Mesothelial cell of epicardium (in vitro differentiated cells): ENCODE measurements around the gene ZNF426. TPM values are rescaled to one million over a fixed set of nuclear protein-coding genes. Genes with fewer than 3 reads are reported as not detected.
"Not testable (repeated sequence)": the region's sequence is repeated elsewhere in the genome, so short reads cannot be mapped to it uniquely, and the experiment has no call there.

Experiments used
- DNase-seq, 2 experiments: peaks; one replicate each; pipeline ENCODE4 v3.0.0; 2021; ENCODE audit warnings: low spot score in 2 of 2; ENCODE audit not compliant: unreplicated experiment in 2 of 2
- H3K27ac Mint-ChIP-seq: 2 replicates; pipeline ENCODE4 v1.8.0; 2021; ENCODE audit warnings: mixed read lengths
- H3K27me3 Mint-ChIP-seq: 2 replicates; pipeline ENCODE4 v1.8.0; 2021; ENCODE audit warnings: low read depth, mixed read lengths
- H3K36me3 Mint-ChIP-seq: 2 replicates; pipeline ENCODE4 v1.8.0; 2021; ENCODE audit warnings: mixed read lengths
- H3K4me1 Mint-ChIP-seq: 2 replicates; pipeline ENCODE4 v1.8.0; 2021; ENCODE audit warnings: mixed read lengths
- H3K4me3 Mint-ChIP-seq: 2 replicates; pipeline ENCODE4 v1.8.0; 2021; ENCODE audit warnings: mild to moderate bottlenecking, moderate library complexity, mixed read lengths
- H3K9me3 Mint-ChIP-seq: 2 replicates; pipeline ENCODE4 v1.8.0; 2021; ENCODE audit warnings: mixed read lengths
- total RNA-seq: library from RNA; stranded (reverse); gene quantifications from 3 replicates; pipeline ENCODE4 v1.2.1, GENCODE V29; 2021
- TF ChIP-seq, protein P1 (sequence below): fragments of 200-600 bp; sonication (generic); IDR thresholded peaks from one replicate; pipeline ENCODE4 v1.5.0; 2021; ENCODE audit warnings: antibody characterized with exemption; ENCODE audit not compliant: unreplicated experiment

Gene ZNF426
- 32.4 to 35.4 TPM (median 35.1 TPM) in 3 replicates for total RNA-seq

DNA sequence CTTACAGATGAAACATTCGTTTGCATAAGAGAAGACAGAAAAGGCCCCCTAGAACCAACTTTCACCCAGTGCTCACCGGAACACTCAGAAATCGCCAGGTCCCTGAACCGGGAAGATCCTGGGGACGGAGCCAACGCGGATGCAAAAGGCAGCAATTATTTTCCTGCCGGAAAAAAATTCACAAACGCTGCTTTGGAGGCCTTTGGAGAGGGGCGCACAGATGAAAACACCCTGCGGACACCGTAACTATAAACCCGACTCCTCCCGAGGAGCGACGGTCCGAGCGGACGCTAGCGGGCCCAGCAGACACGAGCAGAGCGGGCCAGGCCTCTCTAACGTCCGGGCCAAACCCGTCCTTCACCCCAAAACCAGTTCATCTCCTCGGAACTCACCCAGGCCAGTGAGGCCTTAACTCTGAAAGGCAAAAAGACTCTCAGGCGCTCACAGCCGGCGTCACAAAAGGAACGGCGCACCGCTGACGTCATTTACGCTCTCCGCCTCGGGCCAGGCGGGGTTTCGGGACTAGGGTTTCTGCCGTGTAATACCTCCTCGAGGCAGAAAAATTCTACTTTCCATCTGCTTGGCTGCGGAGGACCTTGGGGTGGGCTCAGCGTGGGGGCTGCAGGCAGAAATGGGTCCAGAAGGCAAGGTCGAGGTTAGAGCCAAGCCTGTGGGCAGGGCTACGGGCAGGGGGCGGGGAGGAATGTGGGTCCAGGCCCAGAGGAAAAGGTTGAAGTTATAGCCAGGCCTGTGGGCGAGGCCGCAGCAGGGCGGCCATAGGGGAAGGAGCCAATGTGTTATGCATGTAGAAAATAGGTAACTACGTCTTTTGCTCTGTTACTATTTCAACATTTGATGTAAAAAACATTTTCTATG, at the start of gene ZNF426:
TSS of gene ZNF426 (minus strand) at position 463 of the 876 bp plus-strand sequence. CDS start 2,413 bp downstream, outside the sequence.
- H3K9me3 Mint-ChIP-seq: peaks cover 42% of the 10 kb centered on the region
- H3K27ac Mint-ChIP-seq: peak within 1 kb of the TSS; percentile 100
- peak; percentile 69 to 88 for DNase-seq
- peak within 1 kb of the TSS; percentile 98 for H3K4me3 Mint-ChIP-seq
- peaks cover 11% of the 10 kb centered on the region for H3K4me1 Mint-ChIP-seq
- TF ChIP-seq, protein P1, sequence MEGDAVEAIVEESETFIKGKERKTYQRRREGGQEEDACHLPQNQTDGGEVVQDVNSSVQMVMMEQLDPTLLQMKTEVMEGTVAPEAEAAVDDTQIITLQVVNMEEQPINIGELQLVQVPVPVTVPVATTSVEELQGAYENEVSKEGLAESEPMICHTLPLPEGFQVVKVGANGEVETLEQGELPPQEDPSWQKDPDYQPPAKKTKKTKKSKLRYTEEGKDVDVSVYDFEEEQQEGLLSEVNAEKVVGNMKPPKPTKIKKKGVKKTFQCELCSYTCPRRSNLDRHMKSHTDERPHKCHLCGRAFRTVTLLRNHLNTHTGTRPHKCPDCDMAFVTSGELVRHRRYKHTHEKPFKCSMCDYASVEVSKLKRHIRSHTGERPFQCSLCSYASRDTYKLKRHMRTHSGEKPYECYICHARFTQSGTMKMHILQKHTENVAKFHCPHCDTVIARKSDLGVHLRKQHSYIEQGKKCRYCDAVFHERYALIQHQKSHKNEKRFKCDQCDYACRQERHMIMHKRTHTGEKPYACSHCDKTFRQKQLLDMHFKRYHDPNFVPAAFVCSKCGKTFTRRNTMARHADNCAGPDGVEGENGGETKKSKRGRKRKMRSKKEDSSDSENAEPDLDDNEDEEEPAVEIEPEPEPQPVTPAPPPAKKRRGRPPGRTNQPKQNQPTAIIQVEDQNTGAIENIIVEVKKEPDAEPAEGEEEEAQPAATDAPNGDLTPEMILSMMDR: no peak
- H3K36me3 Mint-ChIP-seq: peaks cover 54% of the 10 kb centered on the region
- no peaks in the 10 kb centered on the region for H3K27me3 Mint-ChIP-seq

GRCh38 chr19:9586764-9587163, 48.3 kb upstream of the ZNF426 start:
- Mint-ChIP-seq H3K9me3 (peaks cover 5% of the 10 kb centered on the region), H3K27ac (no peak overlapping the region), H3K27me3 (peaks cover 26% of the 10 kb centered on the region), H3K4me1 (peaks cover 5% of the 10 kb centered on the region), H3K4me3 (no peak overlapping the region), H3K36me3 (peaks cover 6% of the 10 kb centered on the region)
- TF ChIP-seq, protein P1: peak; percentile 66
- peak; percentile 33 to 70 for DNase-seq

DNA sequence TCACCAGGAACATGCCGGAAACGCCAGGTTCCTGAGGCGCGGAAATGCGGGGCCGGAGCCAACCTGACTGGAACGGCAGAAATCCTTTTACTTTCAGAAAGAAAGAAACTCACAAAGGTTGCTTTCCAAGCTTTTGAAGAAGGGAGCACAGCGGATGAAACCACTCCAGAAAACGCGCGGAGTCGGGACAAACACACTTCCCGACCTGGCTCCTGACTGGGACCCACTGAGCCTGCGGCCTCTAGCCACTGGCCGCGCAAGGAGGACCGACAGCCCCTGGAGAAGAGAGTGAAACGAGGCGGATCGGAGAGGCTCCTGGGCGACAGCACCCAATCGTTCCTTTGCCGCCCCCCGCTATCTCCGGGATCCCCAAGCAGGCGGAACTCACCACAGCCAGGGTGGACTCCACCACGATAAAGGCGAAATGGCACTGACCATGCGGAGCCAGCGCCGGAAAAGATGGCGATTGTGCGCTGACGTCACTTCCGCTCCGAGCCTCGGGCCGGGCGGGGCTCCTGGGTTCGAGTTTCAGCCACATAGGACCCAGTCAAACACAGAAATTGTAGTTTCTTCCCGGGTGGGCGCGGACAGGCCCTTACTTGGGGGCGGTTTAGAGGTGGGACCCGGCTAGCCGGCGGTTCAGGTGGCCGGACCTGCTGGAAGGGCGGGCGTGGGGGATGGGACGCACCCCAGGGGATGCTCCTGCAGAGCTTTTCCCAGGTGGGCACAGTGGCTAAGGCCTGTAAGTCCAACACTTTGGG, 45.8 kb upstream of the ZNF426 start, which contains the start of gene ZNF121:
TSS of gene ZNF121 (minus strand) at position 432 of the 761 bp plus-strand sequence. CDS start 16,407 bp downstream, outside the sequence.
- H3K4me3 Mint-ChIP-seq: peak within 1 kb of the TSS; percentile 93
- DNase-seq: peak; percentile 71 to 88
- peaks cover 28% of the 10 kb centered on the region for H3K36me3 Mint-ChIP-seq
- TF ChIP-seq, protein P1: no peak
- H3K4me1 Mint-ChIP-seq: peaks cover 5% of the 10 kb centered on the region
- peaks cover 7% of the 10 kb centered on the region for H3K27me3 Mint-ChIP-seq
- H3K9me3 Mint-ChIP-seq: peaks cover 24% of the 10 kb centered on the region
- peak within 1 kb of the TSS; percentile 98 for H3K27ac Mint-ChIP-seq

- not testable (repeated sequence) for H3K27me3 Mint-ChIP-seq, DNase-seq, H3K4me1 Mint-ChIP-seq
- Mint-ChIP-seq H3K27ac (peak overlapping the region; percentile 76), H3K9me3 (peaks cover 35% of the 10 kb centered on the region), H3K36me3 (peaks cover 44% of the 10 kb centered on the region), H3K4me3 (peak overlapping the region; percentile 69)
Measured at GRCh38 chr19:9582081-9582725, 43.8 kb upstream of the ZNF426 start.

DNA sequence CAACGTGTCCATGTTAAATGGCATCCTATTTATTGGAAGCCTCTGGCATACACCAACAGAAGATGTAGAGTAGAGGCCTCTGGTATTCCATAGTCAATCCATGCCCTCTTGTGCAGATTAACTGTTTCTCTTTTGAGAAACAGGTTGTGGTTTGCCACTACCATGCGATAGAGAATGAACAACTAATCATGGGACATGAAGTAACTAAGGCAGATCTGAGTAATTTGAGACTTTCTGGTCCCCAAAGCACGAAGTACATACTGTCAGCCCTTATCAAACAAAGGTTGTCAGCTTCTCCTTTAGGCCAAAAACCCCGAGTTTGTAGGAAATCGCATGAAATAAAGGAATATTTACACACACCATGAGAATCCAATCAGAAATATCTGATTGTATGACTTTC, 42.3 kb upstream of the ZNF426 start:
- TF ChIP-seq, protein P1: no peak
- Mint-ChIP-seq H3K4me3 (no peak overlapping the region), H3K27me3 (no peaks in the 10 kb centered on the region), H3K27ac (no peak overlapping the region), H3K9me3 (peaks cover 47% of the 10 kb centered on the region), H3K36me3 (peaks cover 58% of the 10 kb centered on the region), H3K4me1 (peaks cover 4% of the 10 kb centered on the region)
- no peak for DNase-seq
